HG03520 (cell line): ENCODE measurements around the gene PRXL2A.
A peak's percentile ranks its signal among the peaks of the same experiment; 100 is the strongest.
"Not testable (repeated sequence)": the region's sequence is repeated elsewhere in the genome, so short reads cannot be mapped to it uniquely, and the experiment has no call there.

Experiments
- ATAC-seq: cut with Tn5 transposase; IDR thresholded peaks from one replicate; pipeline ENCODE4 v1.9.1; 2021; ENCODE audit warnings: mild to moderate bottlenecking, moderate library complexity; ENCODE audit not compliant: unreplicated experiment

Gene PRXL2A, protein sequence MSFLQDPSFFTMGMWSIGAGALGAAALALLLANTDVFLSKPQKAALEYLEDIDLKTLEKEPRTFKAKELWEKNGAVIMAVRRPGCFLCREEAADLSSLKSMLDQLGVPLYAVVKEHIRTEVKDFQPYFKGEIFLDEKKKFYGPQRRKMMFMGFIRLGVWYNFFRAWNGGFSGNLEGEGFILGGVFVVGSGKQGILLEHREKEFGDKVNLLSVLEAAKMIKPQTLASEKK

DNA sequence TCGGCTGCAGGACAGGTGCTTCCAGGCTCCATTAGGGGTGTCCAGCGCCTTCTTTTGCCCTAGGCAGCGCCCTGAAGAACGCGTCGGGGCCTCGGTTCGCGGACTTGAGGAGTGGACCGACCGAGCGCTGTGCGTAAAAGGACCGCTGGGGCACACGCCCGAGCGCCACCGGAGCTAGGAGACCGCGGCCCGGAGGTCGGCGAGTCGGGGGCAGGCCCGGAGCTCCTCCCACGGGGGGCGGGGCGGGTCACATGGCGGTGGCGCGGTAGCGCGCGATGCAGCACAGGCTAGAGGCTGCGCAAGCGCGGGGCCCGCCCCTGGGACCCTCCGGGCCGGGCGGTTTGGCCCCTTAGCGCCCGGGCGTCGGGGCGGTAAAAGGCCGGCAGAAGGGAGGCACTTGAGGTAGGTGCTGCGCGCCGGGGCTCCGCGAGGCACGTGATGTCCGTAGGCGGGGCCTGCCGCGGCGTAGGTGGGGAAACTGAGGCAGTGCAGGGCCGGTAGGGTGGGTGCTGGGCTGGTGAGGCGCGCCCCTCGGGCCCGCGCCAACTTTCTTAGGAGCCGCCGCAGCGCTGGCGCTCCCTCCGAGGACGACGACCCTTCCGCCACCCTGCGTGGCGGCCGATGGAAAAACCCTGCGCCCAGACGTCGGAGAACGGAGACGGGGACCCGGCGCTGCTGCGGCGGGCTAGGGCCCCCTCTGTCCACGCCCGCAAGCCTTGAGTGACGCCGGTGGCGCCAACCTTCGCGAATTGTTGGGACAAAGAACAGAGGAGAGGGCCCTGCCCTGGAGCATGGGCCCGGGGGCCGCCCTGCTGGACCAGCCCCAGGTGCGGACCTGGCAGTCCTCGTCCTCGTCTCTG, at the start of gene PRXL2A:
Gene PRXL2A, plus strand, starts transcription at position 310 of the 860 bp plus-strand sequence. CDS start 11,917 bp downstream, outside the sequence.
- ATAC-seq = peak; percentile 89

DNA sequence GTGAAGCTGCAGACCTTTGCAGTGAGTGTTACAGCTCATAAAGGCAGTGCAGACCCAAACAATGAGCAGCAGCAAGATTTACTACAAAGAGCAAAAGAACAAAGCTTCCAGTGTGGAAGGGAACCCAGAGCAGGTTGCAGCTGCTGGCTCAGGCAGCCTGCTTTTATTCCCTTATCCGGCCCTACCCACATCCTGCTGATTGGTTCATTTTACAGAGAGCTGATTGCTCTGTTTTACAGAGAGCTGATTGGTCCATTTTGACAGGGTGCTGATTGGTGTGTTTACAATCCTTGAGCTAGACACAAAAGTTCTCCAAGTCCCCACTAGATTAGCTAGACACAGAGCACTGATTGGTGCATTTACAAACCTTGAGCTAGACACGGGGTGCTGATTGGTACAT, 49.4 kb upstream of the PRXL2A start:
- not testable (repeated sequence) for ATAC-seq

DNA sequence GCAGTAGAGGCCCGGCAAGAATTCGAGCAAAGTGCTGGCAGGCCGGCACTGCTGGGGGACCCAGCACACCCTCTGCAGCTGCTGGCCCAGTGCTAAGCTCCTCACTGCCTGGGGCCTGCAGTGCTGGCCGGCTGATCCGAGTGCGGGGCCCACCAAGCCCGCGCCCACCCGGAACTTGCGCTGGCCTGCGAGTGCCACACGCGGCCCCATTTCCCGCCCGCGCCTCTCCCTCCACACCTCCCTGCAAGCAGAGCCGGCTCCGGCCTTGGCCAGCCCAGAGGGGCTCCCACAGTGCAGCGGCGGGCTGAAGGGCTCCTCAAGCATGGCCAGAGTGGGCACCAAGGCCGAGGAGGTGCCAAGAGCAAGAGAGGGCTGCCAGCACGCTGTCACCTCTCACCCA, 48.7 kb upstream of the PRXL2A start:
- ATAC-seq = no peak

DNA sequence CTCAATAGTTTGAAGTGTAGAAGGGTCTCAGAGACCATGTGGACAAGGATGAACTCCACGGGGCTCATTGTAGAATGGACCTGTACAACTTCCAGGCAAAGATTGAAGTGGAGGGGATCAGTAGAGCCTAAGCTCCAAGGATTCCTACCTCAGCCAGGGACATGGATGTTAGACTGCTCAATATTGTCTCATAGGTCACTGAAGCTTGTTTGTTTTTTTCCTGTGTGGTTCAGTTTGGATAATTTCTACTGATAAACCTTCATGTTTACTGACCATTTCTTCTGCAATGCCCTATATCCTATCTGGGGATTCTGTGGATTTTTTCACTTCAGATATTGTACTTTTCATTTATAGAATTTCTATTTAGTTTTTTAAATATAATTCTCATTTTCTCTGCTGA, 42.8 kb upstream of the PRXL2A start:
- ATAC-seq = no peak

DNA sequence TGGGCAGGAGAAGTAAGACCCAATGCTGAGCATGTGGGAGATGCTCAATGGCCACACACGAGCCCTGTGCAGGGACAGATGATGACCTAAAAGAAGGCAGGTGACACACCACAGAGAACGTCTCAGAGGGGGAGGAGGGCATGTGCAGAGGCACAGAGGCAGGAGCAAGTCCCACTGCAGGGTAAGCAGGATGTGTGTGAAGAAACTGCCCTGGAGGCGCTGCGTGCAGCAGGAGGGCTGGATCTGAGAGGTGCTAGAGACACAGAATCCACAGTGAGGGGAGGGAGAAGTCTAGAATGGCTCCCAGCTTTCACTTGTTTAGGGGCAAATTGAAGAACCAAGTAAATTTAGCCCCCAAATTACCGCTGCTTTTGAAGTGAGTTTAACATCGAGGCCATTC, 36.9 kb upstream of the PRXL2A start:
- no peak for ATAC-seq

DNA sequence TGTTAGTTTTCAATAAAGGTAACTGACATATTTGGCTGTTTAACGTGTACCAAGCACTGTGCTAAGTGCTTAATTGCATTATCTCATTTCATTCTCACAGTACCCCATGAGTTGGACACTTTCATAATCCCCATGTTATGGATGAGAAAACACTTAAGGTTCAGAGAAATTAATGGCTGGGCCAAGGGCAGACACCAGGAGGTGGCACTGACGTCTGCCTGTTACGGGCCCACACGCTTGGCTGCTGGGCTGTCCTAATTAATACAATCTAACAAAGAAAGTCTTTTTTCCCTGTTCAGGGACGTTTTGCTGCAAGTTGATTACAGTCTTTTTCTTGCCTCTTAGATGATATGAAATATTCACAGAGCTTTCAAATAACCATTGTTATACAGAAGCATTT, 35.7 kb upstream of the PRXL2A start:
- ATAC-seq = no peak

DNA sequence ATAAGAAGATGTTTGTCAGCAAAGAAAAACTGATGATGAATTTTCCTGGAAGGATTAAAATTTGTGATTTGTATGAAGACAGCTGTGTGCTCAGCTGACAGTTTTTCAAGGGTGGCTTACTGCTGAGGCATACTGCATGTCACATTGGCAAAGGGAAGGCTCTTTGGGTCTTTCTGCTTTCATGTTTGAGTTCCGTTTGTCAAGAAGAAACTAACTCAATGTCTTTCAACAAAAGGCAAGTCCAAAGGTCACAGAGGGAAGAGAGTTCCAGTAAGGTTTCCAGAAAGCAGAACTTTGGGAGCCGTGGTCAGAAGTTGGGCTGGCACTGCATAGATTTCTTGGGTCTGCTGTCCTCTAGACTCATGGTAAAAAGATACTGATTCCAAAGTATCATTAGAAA, 34.8 kb upstream of the PRXL2A start:
- no peak for ATAC-seq

DNA sequence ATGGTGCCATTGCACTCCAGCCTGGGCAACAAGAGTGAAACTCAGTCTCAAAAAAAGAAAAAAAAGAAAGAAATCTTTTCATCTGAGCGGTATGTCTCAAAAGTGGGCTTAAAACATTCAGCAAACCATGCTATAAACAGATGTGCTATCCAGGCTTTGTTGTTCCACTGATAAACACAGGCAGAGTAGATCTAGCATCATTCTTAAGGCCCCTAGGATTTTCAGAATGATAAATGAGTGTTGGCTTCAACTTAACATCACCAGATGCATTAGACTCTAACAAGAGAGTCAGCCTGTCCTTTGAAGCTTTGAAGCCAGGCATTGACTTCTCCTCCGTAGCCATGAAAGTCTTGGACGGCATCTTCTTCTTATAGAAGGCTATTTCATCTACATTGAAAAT, 28.6 kb upstream of the PRXL2A start:
- no peak for ATAC-seq

DNA sequence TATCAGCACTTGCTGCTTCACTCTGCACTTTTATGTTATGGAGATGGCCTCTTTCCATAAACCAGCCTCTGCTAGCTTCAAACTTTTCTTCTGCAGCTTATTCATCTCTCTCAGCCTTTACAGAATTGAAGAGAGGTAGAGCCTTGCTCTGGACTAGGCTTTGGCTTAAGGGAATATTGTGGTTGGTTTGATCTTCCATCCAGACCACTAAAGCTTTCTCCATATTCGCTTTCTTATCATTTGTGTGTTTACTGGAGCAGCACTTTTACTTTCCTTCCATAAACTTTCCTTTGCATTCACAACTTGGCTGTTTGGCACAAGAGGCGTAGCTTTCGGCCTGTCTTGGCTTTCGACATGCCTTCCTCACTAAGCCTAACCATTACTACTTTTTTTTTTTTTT, 28.2 kb upstream of the PRXL2A start:
- no peak for ATAC-seq

DNA sequence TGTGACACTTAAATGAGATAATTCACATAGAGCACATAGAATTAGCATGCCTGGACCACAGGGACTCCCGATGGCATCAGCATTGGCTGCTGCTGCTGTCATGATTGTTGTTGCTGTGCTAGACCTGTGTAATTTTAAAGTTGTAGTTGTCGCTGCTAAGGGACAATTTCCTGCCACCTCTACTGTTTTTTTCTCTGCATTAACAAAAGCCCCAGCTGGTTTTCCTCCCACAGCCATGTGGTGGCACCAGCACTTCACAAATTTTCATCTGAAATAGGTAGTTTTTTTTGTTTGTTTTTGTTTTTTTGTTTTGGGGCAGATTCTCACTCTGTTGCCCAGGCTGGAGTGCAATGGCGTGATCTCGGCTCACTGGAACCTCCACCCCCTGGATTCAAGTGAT, 25.4 kb upstream of the PRXL2A start:
- peak; percentile 53 for ATAC-seq

DNA sequence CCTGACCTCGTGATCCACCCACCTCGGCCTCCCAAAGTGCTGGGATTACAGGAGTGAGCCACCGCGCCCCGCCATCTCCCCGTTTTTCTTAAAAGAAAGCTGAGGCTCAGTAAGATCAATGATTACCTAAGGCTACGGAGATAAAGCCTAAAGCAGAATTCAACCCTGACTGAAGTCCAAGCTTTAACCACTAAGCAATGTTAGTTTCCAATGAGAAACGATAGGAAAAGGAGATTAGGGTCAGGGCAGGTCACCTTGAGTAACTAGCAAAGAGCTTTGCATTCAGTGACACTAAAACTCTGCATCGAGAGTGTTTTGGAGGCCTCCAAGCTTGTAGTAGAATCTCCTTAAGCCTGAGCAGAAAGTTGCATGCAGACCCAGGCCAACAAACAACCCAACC, 17.6 kb upstream of the PRXL2A start:
- ATAC-seq = no peak

DNA sequence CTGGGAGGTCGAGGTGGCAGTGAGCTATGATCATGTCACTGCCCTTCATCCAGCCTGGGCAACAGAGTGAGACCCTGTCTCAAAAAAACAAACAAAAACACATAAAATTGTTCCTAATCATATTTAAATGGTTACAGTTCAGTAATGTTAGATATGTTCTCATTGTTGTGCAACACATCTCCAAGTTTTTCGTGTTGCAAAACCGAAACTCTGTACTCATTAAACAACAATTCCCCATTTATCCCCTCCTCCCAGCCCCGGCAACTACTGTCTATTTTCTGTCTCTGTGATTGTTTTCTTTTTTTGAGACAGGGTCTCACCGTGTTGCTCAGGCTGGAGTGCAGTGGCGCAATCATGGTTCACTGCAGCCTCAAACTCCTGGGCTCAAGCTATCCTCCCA, 16.1 kb upstream of the PRXL2A start:
- no peak for ATAC-seq

DNA sequence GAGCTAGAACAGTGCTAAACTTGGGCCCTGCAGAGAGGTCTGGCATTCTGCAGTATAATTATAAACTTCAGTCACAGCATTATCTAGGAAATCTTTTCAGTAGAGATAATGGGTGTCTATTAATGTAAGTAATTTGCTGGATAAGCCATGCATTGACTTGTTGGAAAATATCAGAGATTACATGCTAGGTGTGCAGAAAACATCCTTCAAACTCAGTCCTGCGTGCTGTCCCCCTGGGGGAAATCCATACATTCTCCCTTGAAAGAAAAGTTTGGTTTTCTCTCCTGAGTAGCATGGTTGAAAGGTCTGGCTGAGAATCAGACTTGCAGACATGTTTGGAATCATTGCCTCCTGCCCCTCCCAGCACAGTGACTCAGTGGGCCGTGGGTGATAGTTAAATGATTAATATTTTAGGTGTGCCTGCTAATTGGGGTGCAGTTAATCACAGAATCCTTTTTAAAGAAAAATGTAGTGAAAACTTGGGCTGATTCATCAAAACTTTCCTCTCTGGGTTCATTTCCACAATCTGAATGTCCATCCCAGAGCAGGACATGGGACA, 13.9 kb upstream of the PRXL2A start:
- ATAC-seq = no peak

DNA sequence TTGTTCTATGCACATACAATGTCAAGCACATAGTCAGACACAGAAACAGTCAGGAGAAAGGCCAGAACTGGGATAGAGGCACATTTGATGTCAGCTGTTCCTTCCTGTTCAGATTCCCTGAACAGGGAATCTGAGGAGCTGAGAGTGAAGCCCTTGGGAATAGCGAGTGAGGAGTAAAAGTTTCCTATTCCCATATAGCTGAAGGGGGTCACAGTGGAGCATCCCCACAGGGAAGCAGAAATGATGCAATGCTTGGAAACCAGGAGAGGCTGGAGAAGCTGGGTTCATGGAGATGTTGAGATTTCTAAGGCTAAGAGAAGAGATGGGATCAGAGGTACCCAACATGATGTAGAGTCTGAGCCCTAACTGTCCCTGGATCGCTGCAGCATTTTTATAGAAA, 11.3 kb upstream of the PRXL2A start:
- no peak for ATAC-seq

DNA sequence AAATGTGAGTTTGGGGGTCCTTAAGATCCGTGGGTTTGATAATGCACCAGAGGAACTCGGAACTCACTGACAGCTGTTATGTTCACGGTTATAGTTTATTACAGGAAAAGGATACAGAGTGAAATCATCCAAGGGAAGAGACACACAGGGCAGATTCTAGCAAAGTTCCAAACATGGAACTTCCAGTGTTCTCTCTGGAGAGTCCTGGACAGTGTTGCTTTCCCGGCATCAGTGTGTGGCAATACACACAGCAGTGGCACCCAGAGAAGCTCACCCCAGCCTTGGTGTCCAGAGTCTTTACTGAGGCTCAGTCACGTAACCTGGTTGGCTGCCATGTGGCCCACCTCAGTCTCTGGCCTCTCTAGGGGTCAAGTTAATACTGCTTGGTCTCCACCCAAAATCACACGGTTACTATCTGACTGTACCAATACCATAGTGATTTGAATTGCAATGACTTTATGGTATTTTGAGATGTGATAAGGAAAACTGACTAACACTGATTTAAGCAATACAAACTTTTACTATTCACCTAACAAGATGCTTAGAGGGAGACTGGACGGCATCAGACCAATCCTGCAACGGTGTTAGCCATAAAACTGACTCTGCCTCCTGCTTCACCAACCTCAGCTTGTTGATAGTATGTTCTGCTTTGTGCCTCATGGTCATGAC, 8.1 kb upstream of the PRXL2A start:
- no peak for ATAC-seq

DNA sequence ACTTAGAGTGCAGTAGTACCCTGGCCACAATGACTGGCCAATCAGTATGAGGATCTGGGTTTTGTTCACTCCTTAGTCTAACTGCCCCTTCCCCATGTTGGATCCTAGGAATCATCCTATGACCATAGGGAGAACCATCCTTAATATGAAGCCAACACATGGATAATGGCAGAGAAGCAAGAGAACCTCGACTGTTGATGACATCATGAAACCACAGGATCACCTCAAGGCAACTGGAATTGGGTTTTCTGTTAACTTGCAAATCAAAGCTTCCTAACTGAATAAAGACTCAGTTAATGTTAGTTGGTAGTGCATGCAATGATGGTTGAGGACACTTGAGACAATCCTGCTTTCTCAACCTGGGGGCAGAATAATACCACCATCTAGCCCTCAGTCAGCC, 3.3 kb upstream of the PRXL2A start:
- no peak for ATAC-seq

DNA sequence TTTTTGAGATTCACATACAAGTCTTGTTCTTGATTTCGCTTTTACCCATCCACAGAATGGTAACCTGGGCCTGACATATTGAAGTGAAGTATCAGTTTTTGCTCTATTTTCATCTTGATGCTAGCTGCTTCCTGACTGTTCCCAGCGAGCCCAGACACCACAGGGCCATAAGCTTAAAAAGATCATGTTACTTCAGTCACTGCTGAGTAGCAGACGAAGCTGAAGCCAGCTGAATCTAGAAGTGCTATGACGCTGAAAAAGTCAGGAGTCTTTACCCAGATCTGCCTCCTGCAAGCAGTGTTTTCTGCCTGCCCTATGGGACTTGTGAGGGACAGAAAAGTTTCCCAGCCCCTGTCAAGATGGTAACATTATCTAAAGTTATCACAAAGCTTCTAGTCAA, 2.7 kb upstream of the PRXL2A start:
- ATAC-seq = no peak

DNA sequence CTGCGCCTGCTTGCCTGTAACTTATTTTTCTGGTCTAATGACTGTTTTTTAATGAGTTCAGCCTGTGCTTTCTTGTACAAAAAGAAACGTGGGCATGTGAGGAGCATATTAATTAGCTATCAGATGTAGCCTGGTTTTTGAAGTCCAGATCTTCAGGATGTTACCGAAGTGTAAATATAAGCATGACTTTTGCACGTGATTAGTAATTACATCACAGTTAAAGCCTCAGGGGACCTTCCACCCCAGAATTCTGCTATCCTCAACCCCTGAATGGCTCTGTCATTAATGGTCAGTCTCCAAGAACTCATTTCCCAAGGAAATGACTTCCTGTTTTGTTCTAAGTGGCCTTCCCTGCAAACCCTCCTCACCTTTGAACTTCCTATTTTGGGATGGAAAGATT, 2.1 kb upstream of the PRXL2A start:
- no peak for ATAC-seq

DNA sequence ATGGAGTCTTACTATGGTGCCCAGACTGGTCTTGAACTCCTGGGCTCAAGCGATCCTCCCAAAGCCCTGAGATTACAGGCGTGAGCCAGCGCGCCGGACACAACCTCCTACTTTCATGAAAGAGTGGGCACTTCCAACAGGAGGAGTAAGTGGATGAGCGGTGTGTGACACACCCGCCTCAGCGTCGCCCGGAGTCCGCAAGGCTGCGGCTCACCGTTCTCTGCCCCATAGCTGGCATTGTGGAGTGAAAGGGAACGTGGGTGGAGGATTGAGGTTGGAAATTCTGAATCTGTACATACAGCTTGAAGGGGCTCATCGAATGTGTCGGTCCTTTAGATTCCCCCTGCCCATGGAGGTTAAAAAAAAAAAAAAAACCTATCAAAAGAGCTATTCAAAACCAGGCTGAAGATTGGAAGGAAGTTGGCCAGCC, 524 bp upstream of the PRXL2A start:
- ATAC-seq = peak; percentile 15

DNA sequence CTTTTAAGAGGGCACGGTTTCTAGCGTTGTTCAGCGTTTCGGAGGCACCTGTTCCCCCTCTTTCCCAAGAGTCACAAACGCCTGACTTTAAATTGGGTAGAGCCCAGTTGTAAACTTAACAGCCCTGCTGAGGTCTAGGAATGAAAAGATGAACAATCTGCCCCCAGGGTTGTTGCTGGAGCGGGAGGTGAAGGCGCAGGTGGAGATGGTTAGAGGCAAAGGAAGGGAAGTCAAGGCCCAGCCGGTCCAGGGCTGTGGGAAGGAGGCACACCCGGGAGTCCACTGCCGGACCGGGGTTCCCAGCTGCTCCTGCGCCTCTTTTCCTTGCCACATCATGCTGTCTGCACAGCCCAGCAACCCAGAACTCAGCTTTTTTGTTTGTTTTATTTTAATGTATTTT, 770 bp downstream of the PRXL2A start:
- ATAC-seq = no peak

DNA sequence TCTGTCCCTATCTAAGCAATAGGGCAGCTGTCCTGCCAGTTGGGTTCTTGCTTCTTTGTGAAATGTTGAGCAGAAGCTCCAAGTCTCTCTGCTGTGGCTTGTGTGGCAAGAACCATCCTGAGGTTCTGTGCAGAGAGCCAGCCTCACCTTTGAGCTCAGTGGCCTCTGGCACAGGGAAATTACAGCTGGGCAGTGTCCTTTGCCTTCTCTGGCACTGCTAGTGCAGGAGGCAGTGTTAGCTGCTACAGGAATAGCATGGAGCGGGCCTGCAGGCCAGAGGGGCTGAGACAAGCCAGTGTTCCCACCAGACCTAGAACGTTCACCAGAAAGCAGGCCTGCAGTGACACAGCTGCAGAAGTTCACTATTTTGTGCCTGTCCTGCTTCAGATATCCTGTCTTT, 1.8 kb downstream of the PRXL2A start:
- no peak for ATAC-seq
